HG03354 (cell line): ENCODE results near the gene NMNAT2.
"Not testable (repeated sequence)": the region's sequence is repeated elsewhere in the genome, so short reads cannot be mapped to it uniquely, and the experiment has no call there.

Source experiments
- ATAC-seq: cut with Tn5 transposase; IDR thresholded peaks from one replicate; pipeline ENCODE4 v1.9.1; 2021; ENCODE audit warnings: mild to moderate bottlenecking; ENCODE audit not compliant: unreplicated experiment, poor library complexity, severe bottlenecking

Gene NMNAT2

DNA sequence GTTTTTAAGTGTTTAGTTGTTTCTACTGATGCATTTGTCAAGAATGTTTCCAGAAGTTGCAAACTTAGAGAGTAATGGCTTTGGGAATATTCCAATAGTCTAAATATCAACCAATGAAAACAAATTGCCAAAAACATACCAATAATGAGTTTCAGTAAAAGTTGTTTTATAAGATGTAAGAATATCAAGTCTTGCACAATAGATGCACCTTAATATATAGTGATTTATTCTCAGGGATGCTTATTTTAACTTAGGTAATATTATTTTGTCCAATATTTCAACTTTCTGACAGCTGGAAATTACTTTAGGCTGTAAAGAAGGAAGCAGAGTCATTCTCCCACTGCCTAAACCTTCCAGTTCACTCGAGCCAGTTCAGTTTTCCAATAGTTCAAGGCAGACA lies 5.4 kb upstream of the NMNAT2 start:
- ATAC-seq = no peak

DNA sequence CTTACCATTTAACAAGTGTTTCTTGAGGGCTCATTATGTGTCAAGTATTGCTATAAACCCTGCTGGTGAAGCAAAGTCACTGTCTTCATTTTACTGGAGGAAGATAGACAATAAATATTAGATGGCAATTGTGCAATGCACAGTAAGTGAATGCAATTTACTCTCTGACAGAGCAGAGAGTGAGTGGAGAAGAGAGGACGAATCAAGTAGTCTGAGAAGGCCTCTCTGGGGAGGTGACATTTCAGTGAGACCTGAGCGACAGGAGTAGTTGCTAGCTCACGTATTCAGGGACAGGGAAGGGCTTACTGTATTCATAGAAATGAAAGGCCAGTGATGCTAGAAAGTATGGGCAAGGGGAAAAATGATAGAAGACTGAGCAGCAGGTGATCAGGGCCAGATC lies 1.2 kb upstream of the NMNAT2 start:
- ATAC-seq = no peak

DNA sequence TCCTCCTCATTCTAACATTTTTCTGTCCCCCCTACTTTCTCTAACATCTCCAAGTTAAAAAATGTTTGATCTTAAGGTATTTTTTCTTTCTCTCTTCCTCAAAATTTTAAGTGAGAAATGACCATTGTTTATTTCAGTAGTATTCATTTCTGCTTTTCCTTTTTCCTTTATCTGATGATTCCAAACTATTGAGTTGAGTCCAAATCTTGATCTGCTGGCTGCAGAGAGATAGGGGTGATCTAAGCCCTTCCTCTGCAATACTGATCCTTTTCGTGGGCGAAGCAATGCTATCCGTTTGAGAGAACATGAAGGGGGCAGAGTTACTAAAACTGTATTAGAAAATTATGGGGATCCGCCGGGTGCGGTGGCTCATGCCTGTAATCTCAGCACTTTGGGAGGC lies 516 bp upstream of the NMNAT2 start:
- no peak for ATAC-seq

DNA sequence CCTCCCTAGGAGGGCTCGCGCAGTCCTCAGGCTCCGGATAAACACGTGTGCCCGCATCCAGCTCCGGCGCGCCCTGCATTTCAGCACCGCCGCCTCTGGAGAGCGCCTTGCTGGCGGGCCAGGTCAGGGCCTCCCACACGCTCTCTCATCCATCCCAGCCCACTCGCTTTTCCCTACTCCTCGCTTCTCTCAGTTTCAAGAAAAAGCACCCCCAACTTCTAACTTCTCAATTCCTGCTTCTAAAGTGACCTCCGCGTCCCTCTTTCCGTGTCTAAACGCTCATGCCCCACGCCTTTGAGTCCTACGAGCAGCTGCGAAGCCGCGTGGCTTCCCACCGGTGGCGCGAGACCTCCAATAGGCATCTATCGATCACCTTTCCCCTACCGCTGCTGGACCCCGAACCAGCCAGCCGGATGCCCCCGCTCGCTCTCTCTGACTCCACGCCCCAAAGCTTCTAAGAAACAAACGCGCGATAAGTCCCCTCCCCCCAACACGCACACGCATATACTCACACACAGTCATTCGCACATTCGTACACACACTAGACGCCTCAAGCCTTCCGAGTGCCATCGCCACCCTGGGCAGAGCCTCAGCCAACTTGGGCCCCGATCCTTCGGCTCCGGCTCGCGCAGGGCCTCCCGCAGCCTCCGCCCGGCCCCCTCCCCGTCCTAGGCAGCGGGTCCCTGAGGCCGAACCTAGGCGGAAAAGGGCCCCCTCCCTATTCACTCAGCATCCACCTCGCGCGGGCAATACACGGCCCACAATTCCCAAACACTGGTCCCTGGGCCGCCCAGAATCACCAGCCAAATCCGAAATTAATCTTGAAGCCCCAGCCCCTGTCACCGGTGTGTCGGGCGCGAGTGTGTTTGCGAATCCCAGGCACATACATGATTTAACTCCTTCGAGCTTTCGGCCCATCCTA lies 1.1 kb downstream of the NMNAT2 start:
- ATAC-seq = no peak

DNA sequence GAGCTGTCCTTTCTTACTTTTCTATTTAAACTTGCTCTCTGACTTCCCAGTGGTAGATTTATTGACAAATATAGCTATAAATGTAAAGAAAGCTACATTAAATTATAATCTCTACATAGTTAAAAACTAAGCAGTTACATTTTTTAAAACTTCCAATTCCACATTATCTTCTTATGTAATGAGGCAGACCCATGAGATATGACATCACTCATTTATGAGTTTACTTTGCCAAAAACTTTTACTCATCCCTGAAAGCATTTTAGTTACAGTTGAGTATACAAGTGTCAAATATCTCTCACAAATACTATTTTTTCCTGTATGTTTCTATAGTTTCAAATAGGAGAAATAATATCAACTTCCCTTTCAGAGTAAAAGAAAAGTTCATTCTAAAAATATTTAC lies 3.8 kb downstream of the NMNAT2 start:
- no peak for ATAC-seq

DNA sequence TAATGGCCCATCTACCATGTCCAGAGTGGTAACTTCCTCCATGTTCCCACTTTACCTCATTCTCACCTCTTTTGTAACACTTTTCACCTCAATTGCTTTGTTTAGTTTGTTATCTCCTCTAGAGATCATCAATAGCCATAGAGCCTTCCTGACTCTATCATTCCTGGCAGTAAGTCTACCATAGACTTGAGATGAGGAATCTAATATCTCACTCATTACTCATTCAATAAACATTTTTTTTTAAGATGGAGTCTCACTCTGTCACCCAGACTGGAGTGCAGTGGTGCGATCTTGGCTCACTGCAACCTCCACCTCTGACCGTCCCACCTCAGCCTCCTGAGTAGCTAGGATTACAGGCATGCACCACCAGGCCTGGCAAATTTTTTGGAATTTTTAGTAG lies 7.1 kb downstream of the NMNAT2 start:
- no peak for ATAC-seq

DNA sequence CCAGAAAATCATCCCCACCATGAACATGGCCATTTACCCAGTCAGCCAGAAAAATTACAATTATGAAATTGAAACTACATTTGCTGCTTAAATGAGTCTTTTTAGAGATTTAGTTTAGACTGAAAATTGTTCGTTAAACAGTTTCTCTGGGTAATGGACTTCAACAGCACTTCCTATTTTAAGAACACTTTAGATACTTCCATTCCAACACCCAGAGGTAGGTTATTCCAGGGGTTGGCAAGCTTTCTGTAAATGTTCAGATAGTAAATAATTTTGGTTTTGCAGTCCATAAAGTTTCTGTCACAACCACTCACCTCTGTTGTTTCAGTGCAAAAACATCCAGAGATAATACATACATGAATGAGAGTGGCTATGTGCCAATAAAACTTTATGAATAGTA lies 10.2 kb downstream of the NMNAT2 start:
- ATAC-seq = no peak

DNA sequence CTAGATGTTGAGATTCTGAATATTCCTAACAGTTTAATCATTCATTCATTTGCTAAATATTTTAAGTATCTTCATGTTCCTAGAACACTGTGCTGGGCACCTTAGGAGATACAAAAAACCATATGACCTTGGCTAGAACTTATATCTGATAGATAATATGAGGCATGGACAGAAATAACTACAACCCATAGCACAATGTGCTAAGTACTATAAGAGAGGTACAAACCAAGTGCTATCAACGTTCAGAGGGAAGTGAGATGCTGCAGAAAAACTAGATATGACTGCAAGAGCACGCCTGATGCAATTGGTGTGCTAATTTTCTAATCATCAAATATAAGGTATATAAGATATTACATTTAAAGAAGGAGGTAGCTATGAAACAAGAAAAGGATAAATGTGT lies 10.7 kb downstream of the NMNAT2 start:
- no peak for ATAC-seq

DNA sequence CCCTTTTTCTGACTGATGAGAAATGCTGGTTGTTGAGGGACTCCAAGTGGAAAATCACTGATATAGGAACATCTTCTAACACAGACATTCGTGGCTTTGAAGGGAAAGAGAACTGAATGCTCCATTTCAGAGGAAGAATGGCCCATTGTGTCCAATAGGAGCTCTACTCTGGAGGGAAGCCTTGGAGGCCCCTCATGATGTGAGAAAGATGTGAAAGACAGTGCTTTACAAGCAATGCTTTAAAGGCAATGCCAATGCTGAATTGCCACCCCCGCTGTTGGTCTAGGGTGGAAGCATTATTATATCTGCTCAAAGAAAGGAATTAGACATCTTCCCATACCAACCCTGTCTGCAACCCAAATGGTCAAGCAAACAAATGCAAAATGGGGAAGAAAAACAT lies 13.7 kb downstream of the NMNAT2 start:
- ATAC-seq = no peak

DNA sequence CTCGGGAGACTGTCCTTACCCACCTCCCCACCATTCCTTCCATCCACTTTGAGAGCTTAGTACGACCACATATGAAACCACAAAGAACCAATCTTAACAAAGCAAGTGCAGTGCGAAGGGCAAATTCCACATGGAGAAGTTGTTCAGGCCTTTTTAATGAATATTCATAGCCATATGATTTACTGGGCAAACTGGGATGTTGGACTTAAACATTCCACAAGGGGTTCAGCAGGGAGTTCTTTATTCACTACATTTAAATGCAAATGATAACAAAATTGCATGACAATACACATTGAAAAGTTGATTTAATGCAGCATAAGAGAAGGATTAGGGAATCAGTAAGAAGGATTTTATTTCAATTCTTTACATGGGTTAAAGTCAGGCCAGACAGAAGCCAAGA lies 14.7 kb downstream of the NMNAT2 start:
- ATAC-seq = no peak

DNA sequence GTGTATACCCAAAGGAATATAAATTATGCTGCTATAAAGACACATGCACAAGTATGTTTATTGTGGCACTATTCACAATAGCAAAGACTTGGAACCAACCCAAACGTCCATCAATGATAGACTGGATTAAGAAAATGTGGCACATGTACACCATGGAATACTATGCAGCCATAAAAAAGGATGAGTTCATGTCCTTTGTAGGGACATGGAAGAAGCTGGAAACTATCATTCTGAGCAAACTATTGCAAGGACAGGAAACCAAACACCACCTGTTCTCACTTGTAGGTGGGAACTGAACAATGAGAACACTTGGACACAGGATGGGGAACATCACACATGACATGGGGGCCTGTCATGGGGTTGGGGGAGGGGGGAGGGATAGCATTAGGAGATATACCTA lies 16.6 kb downstream of the NMNAT2 start:
- ATAC-seq = not testable (repeated sequence)

DNA sequence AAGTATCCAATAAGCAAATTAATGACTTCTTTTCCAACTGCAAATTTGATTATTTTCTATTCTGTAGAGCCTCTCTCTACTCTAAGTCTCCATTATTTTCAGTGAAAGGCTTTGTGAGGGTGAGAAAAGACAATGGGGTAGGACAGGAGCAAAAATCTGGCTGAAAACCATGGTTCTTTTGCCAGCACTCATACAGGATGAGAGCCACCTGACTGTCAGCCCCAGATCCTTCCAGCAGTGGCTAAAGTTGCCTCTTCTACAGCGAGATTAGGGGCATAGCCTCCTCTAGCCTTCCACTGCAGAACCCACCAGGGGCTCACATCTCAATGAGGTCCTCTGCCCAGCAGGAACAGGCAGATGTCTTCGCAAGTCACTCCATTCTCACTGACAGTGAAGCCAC lies 23.7 kb downstream of the NMNAT2 start:
- no peak for ATAC-seq

DNA sequence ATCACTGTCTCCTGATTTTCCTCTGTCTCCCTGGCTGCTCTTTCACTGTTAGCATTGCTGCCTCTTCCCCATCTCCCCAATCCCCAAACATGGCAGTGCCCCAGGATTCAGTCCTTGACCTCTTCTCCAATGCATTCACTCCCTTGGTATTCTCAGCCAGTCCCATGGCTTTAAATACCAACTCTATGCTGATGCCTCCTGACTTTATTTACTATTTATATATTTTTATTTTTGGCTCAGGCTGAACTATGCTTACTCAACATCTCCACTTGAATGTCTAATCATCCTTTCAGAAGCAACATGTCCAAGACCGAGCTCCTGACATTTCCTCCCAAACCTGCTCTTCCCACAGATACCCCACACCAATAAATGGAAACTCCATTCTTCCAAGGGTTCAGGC lies 26.3 kb downstream of the NMNAT2 start:
- no peak for ATAC-seq

DNA sequence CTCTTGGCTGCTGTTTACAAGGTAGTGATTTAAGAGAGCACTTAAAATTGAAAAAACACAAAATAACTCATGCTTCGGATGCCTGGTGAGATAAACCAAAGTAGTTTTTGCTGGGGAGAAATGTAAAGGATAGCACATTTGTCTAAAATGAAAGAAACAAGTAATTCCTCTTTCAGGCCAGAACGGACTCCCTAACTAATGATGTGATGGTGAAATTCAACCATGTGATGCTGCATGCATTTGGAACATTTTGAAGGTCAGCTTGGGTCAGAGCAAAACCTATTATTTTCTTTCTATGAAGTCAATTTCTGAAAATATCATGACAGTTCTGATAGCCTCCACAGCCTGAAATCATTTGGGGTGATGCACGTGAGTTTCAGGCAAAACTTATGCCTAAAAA lies 27.6 kb downstream of the NMNAT2 start:
- ATAC-seq = no peak

DNA sequence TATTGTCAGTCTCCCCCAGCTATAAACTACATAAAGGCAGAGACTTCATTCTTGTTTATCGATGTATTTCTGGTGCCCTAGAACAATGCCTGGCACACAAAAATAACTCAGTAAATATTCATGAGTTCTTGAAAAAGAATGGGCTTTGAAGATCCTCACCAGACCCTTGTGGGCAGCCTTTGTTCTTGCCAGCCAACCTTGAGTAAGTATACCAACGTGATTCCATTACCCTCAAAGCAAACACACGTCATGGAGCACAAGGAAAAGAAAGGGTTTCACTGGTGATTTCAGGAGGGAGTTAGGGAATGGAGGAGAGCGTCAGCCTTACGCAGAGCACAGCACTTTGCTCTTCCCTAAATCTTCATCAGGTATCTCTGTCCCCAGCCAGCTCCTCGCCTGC lies 29.4 kb downstream of the NMNAT2 start:
- ATAC-seq = no peak

DNA sequence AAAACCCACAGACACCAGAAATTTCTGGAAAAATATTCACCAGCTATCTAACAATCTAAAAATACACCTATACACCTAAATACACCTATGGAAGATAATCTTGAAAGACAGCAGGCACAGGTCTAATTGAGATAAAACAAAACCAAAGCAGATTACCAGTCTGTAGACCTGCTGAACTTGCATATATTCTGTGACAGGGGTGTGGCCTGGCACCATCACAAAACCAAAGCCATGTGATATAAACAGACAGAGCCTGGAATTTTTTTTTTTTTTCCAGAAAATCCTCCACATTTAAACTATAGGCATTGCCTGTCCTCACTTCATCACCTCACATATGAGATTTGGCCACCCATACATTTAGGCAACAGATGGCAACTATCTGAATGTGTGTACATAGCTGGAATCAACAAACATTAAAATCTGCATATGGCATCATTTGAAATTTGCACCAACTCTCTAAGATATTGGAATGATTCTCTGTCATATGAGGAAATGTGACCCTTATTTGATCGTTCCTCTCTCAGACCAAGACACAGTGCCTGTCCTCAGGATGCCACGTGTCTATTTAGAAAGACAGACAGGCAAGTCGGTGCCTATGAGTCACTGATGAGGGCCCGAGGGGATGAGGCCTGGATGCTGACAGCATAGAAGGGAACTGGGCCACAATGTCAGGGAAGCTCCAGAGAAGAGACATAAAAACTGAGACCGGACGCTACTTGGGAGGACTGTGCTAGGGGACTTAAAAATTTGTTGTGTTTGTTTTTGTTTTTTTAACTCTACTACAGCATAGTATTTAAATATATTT lies 32.6 kb downstream of the NMNAT2 start:
- no peak for ATAC-seq

DNA sequence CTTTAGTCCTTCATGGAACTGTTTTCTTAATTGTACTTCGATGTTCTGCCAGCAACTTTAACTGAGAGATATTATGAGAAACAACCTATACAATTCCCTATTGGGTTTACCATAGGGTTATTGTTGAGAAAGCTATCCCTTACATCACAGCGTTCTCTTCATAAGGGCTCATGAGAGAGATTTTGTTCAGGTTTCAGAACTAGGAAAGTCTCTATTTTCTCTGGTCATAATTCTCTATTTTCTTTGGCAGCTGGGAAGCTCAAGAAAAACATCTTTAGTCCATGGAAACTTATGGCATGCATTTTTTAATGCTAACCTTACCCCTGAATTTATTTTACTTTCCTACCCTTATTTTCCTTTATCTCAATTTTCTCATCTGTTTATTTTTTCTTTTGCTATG lies 38.2 kb downstream of the NMNAT2 start:
- ATAC-seq = no peak

DNA sequence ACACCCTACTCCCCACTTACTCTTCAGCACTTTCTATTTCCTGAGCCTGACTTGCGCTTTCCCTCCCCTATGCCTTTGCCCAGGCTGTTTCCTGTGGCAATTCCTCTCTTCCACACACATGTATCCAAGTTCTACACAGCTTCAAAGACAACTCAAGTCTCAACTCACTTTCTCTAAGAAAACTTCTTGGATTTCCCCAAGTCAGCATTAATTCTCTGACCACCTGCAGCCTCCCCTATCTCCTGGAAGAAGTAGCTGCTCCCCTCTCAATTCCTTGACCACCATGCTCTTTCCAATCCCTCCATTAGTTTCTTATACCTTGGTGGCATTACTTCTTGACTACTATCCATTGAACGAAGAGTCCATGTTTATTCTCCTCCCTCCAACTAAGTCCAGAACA lies 42.8 kb downstream of the NMNAT2 start:
- no peak for ATAC-seq

DNA sequence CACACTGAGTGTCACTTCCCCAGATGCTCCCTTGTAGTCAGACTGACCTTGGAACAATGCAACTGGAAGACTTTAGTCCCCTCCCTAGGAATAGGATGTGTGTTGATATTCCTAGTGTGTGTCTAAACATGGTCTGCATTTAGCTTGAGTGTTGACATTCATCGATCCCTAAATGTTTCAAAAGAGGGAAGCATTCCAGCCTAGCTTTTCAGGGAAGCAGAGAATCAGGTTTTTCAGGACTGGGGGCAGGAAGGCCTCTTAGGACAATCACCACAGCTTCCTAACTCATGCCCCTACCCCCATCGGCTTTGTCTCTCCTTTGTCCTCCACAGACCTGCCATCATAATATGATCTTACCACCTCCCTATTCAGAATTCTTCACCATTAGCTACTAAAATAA lies 43.4 kb downstream of the NMNAT2 start:
- no peak for ATAC-seq

DNA sequence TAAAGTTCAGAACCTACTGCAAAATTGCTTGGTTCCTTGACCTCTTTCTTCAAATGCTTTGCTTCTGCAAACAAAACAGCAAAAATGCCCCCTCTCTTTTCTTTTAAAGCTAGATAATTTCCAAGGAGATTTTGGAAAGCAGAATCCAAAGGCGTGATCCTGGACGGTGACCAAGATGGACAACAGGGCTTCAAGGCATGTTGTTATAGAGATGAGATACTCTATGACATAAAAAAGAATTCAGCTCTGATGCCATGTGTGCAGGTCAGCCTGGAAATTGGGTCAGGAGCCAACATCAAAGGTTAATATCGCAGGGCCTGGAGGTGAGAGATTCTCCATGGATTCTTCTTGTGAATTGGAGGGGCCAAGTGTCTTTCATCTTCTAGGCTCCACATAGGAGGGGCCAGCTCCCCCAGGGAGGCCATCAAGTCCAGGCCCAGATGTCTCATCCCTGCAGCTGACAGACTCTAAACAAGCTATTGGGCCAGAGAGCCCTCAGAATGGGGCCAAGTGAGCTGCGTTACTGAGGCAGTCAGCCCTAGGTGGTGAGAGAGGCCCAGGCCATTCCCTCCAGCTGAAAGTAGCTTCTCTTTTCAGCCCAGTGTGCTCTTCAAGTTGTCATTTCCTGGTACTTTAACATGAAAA lies 45.5 kb downstream of the NMNAT2 start:
- no peak for ATAC-seq
